HG03342 (cell line): ENCODE results near the gene MAGI3.

ENCODE experiments used
- ATAC-seq: cut with Tn5 transposase; IDR thresholded peaks from one replicate; pipeline ENCODE4 v1.9.1; 2021; ENCODE audit warnings: mild to moderate bottlenecking, moderate library complexity; ENCODE audit not compliant: unreplicated experiment

MAGI3 gene

GRCh38 chr1:113389953-113390834, at the start of gene MAGI3:
MAGI3 (plus strand) TSS chr1:113390515; CDS start chr1:113391034, 519 bp downstream.
- peak; percentile 99 for ATAC-seq

- ATAC-seq: no peak
Measured at GRCh38 chr1:113353580-113353979, 36.7 kb upstream of the MAGI3 start.

- ATAC-seq: no peak
Measured at GRCh38 chr1:113363935-113364334, 26.4 kb upstream of the MAGI3 start.

- ATAC-seq: no peak
Measured at GRCh38 chr1:113369040-113369439, 21.3 kb upstream of the MAGI3 start.

- no peak for ATAC-seq
Measured at GRCh38 chr1:113369699-113370098, 20.6 kb upstream of the MAGI3 start.

GRCh38 chr1:113370868-113371267, 19.4 kb upstream of the MAGI3 start:
- no peak for ATAC-seq

- ATAC-seq: no peak
Measured at GRCh38 chr1:113372546-113372945, 17.8 kb upstream of the MAGI3 start.

- ATAC-seq: no peak
Measured at GRCh38 chr1:113373644-113374043, 16.7 kb upstream of the MAGI3 start.

GRCh38 chr1:113375878-113376277, 14.4 kb upstream of the MAGI3 start:
- ATAC-seq: no peak

- ATAC-seq: no peak
Measured at GRCh38 chr1:113380075-113380474, 10.2 kb upstream of the MAGI3 start.

GRCh38 chr1:113388017-113388620, 2.2 kb upstream of the MAGI3 start:
- ATAC-seq: no peak

GRCh38 chr1:113388621-113389358, 1.5 kb upstream of the MAGI3 start:
- no peak for ATAC-seq

- no peak for ATAC-seq
Measured at GRCh38 chr1:113389359-113389952, 859 bp upstream of the MAGI3 start.

GRCh38 chr1:113390871-113391648, 745 bp downstream of the MAGI3 start:
- no peak for ATAC-seq

- ATAC-seq: no peak
Measured at GRCh38 chr1:113391649-113392271, 1.4 kb downstream of the MAGI3 start.

GRCh38 chr1:113392541-113393128, 2.3 kb downstream of the MAGI3 start:
- no peak for ATAC-seq

- ATAC-seq: no peak
Measured at GRCh38 chr1:113394043-113394862, 3.9 kb downstream of the MAGI3 start.

- ATAC-seq: no peak
Measured at GRCh38 chr1:113394863-113395259, 4.5 kb downstream of the MAGI3 start.

GRCh38 chr1:113396102-113396501, 5.8 kb downstream of the MAGI3 start:
- no peak for ATAC-seq
